ENCODE results near the gene TTC39C.
A peak's percentile ranks its signal among the peaks of the same experiment; 100 is the strongest.
"Not testable (repeated sequence)": the region's sequence is repeated elsewhere in the genome, so short reads cannot be mapped to it uniquely, and the experiment has no call there.

TTC39C gene

GRCh38 chr18:24138789-24139616 lies 124.4 kb downstream of the TTC39C start, which contains the start of gene CABYR:
CABYR (plus strand) TSS chr18:24139062; CDS start chr18:24143115, 4,053 bp downstream.
- DNase-seq: peak; percentile 86

- DNase-seq: no peak
Measured at GRCh38 chr18:24140697-24141096, 126.1 kb downstream of the TTC39C start.

GRCh38 chr18:24142376-24142775 lies 127.8 kb downstream of the TTC39C start:
- no peak for DNase-seq

- not testable (repeated sequence) for DNase-seq
Measured at GRCh38 chr18:24149591-24149990, 135.0 kb downstream of the TTC39C start.

GRCh38 chr18:24153397-24153796 lies 138.8 kb downstream of the TTC39C start:
- DNase-seq: no peak

GRCh38 chr18:24157855-24158254 lies 143.3 kb downstream of the TTC39C start:
- no peak for DNase-seq

- no peak for DNase-seq
Measured at GRCh38 chr18:24160086-24160485, 145.5 kb downstream of the TTC39C start.

- no peak for DNase-seq
Measured at GRCh38 chr18:24161304-24161703, 146.8 kb downstream of the TTC39C start.

- DNase-seq: no peak
Measured at GRCh38 chr18:24168496-24168895, 153.9 kb downstream of the TTC39C start.

GRCh38 chr18:24170360-24170759 lies 155.8 kb downstream of the TTC39C start:
- no peak for DNase-seq

- DNase-seq: no peak
Measured at GRCh38 chr18:24173997-24174396, 159.4 kb downstream of the TTC39C start.

GRCh38 chr18:24176727-24177416 lies 162.3 kb downstream of the TTC39C start:
- peak; percentile 44 for DNase-seq

- no peak for DNase-seq
Measured at GRCh38 chr18:24177499-24178133, 163.1 kb downstream of the TTC39C start.

GRCh38 chr18:24180048-24180447 lies 165.5 kb downstream of the TTC39C start:
- no peak for DNase-seq

- no peak for DNase-seq
Measured at GRCh38 chr18:24181806-24182205, 167.3 kb downstream of the TTC39C start.

Data from right hindlimb (tissue), 1 donor.